NT2/D1 (cell line): ENCODE data around the gene ARHGAP21.

Experiments used
- SUZ12 ChIP-seq: IDR thresholded peaks from 2 replicates; pipeline ENCODE4 v1.6.1; 2011; ENCODE audit not compliant: insufficient read length, insufficient read depth; ENCODE audit errors: extremely low read depth
- YY1 ChIP-seq: IDR thresholded peaks from 2 replicates; pipeline ENCODE4 v1.6.1; 2011; ENCODE audit not compliant: insufficient read length, insufficient read depth
- ZNF274 ChIP-seq: IDR thresholded peaks from 2 replicates; pipeline ENCODE4 v1.6.1; 2011; ENCODE audit warnings: mild to moderate bottlenecking, low read depth, low read length

DNA sequence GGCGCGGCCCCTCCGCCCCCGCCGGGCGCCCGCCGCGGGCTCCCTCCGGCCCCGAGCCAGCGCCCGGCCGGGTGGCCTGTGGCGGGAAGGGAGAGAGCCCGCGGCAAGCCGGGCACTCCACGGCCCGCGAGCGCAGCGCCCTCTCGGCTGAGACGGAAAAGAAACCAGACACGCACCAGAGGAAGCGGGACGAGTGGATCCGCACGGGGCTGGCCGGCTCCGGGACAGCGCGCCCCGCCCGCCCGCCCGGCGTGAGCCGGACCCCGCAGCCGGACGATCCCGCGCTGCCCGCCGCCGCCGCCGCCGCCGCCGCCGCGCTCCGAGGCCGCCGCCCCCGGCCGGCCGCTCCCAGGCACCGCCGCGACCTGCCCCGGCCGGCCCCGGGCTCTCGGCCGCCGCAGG is 300 bp downstream of the ARHGAP21 start:
- TF ChIP-seq SUZ12 (no peak), ZNF274 (no peak), YY1 (no peak)
